Tibial nerve (tissue), 4 donors: ENCODE measurements around the gene KCNK1.

Source experiments
- EP300 ChIP-seq, 2 donors: sonication (generic); formaldehyde crosslinking; IDR thresholded peaks; one replicate each; pipeline ENCODE4 v1.6.1; 2017; ENCODE audit warnings: antibody characterized with exemption in 2 of 2, mild to moderate bottlenecking in 1 of 2
- TF ChIP-seq, protein P1 (sequence below), 5 experiments: fragments of 200-600 bp in 3 of 5; fragments of 450-650 bp in 2 of 5; sonication (generic) in 3 of 5; IDR thresholded peaks; one replicate each; pipeline ENCODE4 v1.5.1; 2016 to 2019; ENCODE audit warnings: antibody characterized with exemption in 5 of 5, mild to moderate bottlenecking in 3 of 5, moderate library complexity in 2 of 5

DNA sequence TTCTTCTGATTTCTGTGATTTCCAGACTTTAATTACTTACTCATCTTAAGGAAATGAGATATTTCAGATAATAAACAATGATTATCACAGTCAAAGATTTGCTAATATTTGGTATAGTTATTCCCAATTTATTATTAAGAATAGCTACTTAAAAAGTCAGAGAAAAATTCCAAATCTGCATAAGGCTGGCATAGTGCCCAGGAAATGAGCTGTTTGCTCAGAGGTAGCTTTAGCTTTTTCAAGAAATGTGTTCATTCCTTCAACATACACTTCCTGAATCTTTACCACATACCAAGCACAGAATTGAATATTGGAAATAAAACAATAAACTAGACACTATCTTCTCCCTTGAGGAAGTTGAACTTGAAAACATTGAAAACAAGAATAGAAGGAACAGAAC is 44.3 kb upstream of the KCNK1 start:
- no peak for TF ChIP-seq EP300 (IDR thresholded peaks at IDR 0.05)
- TF ChIP-seq, protein P1, sequence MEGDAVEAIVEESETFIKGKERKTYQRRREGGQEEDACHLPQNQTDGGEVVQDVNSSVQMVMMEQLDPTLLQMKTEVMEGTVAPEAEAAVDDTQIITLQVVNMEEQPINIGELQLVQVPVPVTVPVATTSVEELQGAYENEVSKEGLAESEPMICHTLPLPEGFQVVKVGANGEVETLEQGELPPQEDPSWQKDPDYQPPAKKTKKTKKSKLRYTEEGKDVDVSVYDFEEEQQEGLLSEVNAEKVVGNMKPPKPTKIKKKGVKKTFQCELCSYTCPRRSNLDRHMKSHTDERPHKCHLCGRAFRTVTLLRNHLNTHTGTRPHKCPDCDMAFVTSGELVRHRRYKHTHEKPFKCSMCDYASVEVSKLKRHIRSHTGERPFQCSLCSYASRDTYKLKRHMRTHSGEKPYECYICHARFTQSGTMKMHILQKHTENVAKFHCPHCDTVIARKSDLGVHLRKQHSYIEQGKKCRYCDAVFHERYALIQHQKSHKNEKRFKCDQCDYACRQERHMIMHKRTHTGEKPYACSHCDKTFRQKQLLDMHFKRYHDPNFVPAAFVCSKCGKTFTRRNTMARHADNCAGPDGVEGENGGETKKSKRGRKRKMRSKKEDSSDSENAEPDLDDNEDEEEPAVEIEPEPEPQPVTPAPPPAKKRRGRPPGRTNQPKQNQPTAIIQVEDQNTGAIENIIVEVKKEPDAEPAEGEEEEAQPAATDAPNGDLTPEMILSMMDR (IDR thresholded peaks at IDR 0.05): no peak
